Activated CD8-positive, alpha-beta T cell treated with anti-CD3 and anti-CD28 coated beads for 36 hours (primary cell): ENCODE data around the gene TET1. TPM values are rescaled to one million over a fixed set of nuclear protein-coding genes. Genes with fewer than 3 reads are reported as not detected.
"Not testable (repeated sequence)": the region's sequence is repeated elsewhere in the genome, so short reads cannot be mapped to it uniquely, and the experiment has no call there.

ENCODE experiments used
- ATAC-seq: fragments of 200-7000 bp; cut with Tn5 transposase; one replicate; pipeline ENCODE4 v1.10.0; 2021; ENCODE audit warnings: mild to moderate bottlenecking, moderate library complexity
- CTCF ChIA-PET: fragments of 350-600 bp; sonication (Branson Sonifier 250); formaldehyde crosslinking; loops from one replicate; lab custom pipeline; 2021; ENCODE audit warnings: antibody characterized with exemption; lab: Charles Lee
- POLR2A ChIA-PET: fragments of 350-600 bp; sonication (Branson Sonifier 250); formaldehyde crosslinking; loops from one replicate; lab custom pipeline; 2021; ENCODE audit warnings: antibody characterized with exemption; lab: Charles Lee
- DNase-seq: peaks from one replicate; pipeline ENCODE4 v3.0.0-alpha.2; 2020
- H3K27ac Mint-ChIP-seq: one replicate; pipeline ENCODE4 v1.8.0; 2021; ENCODE audit warnings: mild to moderate bottlenecking, mixed read lengths
- H3K27me3 Mint-ChIP-seq: one replicate; pipeline ENCODE4 v1.8.0; 2021; ENCODE audit warnings: mixed read lengths
- H3K36me3 Mint-ChIP-seq: one replicate; pipeline ENCODE4 v1.8.0; 2021; ENCODE audit warnings: low read depth, mixed read lengths
- H3K4me1 Mint-ChIP-seq: one replicate; pipeline ENCODE4 v1.8.0; 2021; ENCODE audit warnings: low read depth, mixed read lengths
- H3K4me3 Mint-ChIP-seq: one replicate; pipeline ENCODE4 v1.8.0; 2021; ENCODE audit warnings: mild to moderate bottlenecking, moderate library complexity, mixed read lengths
- H3K9me3 Mint-ChIP-seq: one replicate; pipeline ENCODE4 v1.8.0; 2021; ENCODE audit warnings: mixed read lengths
- intact Hi-C: fragments of 100-400 bp; cut with micrococcal nuclease; formaldehyde crosslinking; loops from one replicate; pipeline ENCODE4 v1.10.0; 2022
- total RNA-seq, 2 experiments: library from RNA; stranded (reverse); gene quantifications; one replicate each; pipeline ENCODE4 v1.2.3, GENCODE V29; 2021
- TF ChIP-seq, protein P1 (sequence below): fragments of 200-600 bp; IDR thresholded peaks from one replicate; pipeline ENCODE4 v1.8.0; 2022; ENCODE audit warnings: antibody characterized with exemption, mild to moderate bottlenecking

The TET1 gene
- total RNA-seq, 2 experiments from 2014 or later, result 1.1 to 1.3 TPM

GRCh38 chr10:68633281-68633680, 73.1 kb downstream of the TET1 start:
- ATAC-seq (no peak), DNase-seq (no peak)
- Mint-ChIP-seq H3K36me3 (no peaks in the 10 kb centered on the region), H3K4me1 (peaks cover 8% of the 10 kb centered on the region), H3K9me3 (no peaks in the 10 kb centered on the region), H3K4me3 (no peak overlapping the region), H3K27me3 (no peaks in the 10 kb centered on the region), H3K27ac (no peak overlapping the region)
- CTCF ChIA-PET, result no interaction called here
- intact Hi-C loops, result no loop called here
- POLR2A ChIA-PET, result interaction anchor here (0.6 kb wide), 1 partner anchor 115 kb away, joined by 4 read pairs; no protein-coding TSS in a partner anchor
- TF ChIP-seq, protein P1, sequence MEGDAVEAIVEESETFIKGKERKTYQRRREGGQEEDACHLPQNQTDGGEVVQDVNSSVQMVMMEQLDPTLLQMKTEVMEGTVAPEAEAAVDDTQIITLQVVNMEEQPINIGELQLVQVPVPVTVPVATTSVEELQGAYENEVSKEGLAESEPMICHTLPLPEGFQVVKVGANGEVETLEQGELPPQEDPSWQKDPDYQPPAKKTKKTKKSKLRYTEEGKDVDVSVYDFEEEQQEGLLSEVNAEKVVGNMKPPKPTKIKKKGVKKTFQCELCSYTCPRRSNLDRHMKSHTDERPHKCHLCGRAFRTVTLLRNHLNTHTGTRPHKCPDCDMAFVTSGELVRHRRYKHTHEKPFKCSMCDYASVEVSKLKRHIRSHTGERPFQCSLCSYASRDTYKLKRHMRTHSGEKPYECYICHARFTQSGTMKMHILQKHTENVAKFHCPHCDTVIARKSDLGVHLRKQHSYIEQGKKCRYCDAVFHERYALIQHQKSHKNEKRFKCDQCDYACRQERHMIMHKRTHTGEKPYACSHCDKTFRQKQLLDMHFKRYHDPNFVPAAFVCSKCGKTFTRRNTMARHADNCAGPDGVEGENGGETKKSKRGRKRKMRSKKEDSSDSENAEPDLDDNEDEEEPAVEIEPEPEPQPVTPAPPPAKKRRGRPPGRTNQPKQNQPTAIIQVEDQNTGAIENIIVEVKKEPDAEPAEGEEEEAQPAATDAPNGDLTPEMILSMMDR, result no peak

GRCh38 chr10:68633816-68634466, 73.8 kb downstream of the TET1 start:
- H3K27ac Mint-ChIP-seq, result no peak overlapping the region
- ATAC-seq (no peak), DNase-seq (no peak)
- no peak overlapping the region for H3K4me3 Mint-ChIP-seq
- TF ChIP-seq, protein P1, result no peak
- no peaks in the 10 kb centered on the region for H3K27me3 Mint-ChIP-seq
- H3K4me1 Mint-ChIP-seq, result peaks cover 1% of the 10 kb centered on the region
- ChIA-PET POLR2A (no interaction called here), CTCF (no interaction called here)
- intact Hi-C loops, result no loop called here
- no peaks in the 10 kb centered on the region for H3K36me3 Mint-ChIP-seq
- H3K9me3 Mint-ChIP-seq, result no peaks in the 10 kb centered on the region

- intact Hi-C loops, result no loop called here
- Mint-ChIP-seq H3K27me3 (no peaks in the 10 kb centered on the region), H3K4me1 (no peaks in the 10 kb centered on the region), H3K4me3 (no peak overlapping the region), H3K27ac (no peak overlapping the region), H3K9me3 (no peaks in the 10 kb centered on the region), H3K36me3 (no peaks in the 10 kb centered on the region)
- POLR2A ChIA-PET, result no interaction called here
- CTCF ChIA-PET, result interaction anchor here (0.9 kb wide), 1 partner anchor 86 kb away, joined by 3 read pairs; no protein-coding TSS in a partner anchor
- TF ChIP-seq, protein P1, result no peak
- no peak for DNase-seq
- no peak for ATAC-seq
Measured at GRCh38 chr10:68636335-68636734, 76.2 kb downstream of the TET1 start.

GRCh38 chr10:68643550-68643949, 83.4 kb downstream of the TET1 start:
- intact Hi-C loops, H3K36me3 Mint-ChIP-seq, CTCF ChIA-PET, H3K4me1 Mint-ChIP-seq, H3K4me3 Mint-ChIP-seq, POLR2A ChIA-PET, ATAC-seq, H3K9me3 Mint-ChIP-seq, DNase-seq, H3K27ac Mint-ChIP-seq, H3K27me3 Mint-ChIP-seq: not testable (repeated sequence)

- TF ChIP-seq, protein P1, result no peak
Measured at GRCh38 chr10:68647672-68648341, 87.7 kb downstream of the TET1 start.

More at GRCh38 chr10:68647672-68648341, 87.7 kb downstream of the TET1 start:
- DNase-seq (no peak), ATAC-seq (no peak)
- peaks cover 8% of the 10 kb centered on the region for H3K4me1 Mint-ChIP-seq
- no peaks in the 10 kb centered on the region for H3K36me3 Mint-ChIP-seq
- CTCF ChIA-PET, result no interaction called here
- no peaks in the 10 kb centered on the region for H3K27me3 Mint-ChIP-seq
- H3K9me3 Mint-ChIP-seq, result no peaks in the 10 kb centered on the region
- intact Hi-C loops, result no loop called here
- no peak overlapping the region for H3K27ac Mint-ChIP-seq
- POLR2A ChIA-PET, result no interaction called here
- no peak overlapping the region for H3K4me3 Mint-ChIP-seq
